Nucleus accumbens (tissue), 56 donors: ENCODE data around the gene RYR2.

Source experiments
- DNase-seq, 56 donors: peaks; one replicate each; lab custom pipeline; 2025; lab: John Stamatoyannopoulos, UW

RYR2 gene

DNA sequence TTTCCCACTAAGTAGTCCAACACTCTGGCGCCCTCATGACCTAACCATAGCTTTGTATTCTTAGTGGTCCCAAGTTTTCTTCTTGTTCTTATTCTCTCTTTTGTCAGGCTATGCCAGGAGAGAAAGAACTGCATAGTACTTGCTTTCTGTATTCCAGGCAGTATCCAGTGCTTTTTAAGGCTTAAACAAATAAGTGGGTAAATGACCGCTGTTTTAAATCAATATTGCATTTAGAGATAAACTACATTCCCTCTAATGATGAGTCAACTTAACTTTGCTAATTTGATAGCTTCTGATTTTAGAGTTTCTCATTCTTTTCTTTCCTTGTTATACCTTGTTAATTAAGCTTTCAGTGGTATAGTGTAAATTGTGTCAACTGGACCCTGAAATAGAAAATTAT, 709.1 kb downstream of the RYR2 start:
- DNase-seq = no peak

DNA sequence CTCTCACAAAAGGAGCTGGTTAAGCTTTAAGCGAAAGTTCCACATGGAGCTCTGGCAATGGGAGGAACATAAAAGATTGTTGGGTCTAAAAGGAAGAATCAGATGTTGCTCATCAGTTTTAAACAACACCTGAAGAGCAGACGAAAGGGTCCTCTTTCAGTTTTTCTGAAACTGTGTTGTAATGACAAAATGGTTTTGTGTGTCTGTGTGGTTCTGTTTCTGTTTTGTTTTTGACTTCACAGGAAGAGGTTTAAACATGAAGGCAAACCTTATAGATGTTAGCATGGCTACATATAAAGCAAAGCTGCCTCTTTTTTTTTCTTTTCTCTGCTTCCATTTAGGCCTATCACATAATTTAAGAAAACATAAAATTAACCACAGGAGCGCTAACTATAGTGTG, 712.6 kb downstream of the RYR2 start:
- DNase-seq = no peak

DNA sequence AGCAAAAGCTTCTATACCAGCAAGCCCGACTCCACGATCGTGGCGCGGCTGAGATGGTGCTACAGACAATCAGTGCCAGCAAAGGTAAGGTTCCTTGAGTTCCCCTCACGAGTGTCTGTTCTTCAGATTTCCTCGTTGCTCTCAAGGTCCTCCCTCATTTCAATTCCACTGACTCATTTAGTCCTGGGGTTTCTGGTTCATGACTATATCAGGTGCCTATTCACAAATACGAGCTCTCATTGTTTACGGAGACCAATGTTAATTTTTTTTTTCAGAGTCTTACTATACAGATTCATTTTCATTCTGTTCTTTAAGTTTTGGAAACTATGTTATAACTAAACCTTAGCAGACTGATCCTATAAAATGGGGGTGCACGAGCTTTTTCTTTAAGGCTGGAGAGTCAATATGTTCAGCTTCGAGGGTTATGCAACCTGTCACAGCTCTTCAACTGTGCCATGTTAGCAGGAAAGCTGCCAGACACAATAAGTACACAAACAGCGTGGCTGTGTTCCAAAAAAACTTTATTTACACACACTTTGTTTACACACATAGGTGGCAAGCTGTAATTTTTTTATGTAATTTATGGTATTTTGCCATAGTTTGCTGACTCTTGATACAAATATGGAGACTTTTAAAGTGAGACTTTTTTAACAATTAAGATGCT, 714.5 kb downstream of the RYR2 start:
- no peak for DNase-seq

DNA sequence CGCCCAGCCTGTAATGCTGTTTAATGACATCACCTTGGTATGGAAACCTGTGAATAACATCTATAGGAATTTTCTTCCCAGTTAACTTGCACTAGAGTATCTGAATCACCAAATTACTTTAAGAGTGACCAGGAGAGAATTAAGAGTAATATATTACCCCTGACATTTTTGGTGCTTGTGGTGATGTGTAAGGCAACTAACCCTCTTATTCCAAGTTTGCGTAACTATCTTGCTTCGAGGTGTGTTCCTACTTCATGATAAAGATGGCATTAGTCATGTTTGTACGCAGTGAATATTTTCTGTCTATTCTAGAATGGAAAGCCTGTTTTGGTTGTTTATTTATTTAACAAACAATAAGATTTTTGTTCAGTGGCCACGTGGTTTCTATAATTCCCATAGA, 717.4 kb downstream of the RYR2 start:
- DNase-seq = no peak

DNA sequence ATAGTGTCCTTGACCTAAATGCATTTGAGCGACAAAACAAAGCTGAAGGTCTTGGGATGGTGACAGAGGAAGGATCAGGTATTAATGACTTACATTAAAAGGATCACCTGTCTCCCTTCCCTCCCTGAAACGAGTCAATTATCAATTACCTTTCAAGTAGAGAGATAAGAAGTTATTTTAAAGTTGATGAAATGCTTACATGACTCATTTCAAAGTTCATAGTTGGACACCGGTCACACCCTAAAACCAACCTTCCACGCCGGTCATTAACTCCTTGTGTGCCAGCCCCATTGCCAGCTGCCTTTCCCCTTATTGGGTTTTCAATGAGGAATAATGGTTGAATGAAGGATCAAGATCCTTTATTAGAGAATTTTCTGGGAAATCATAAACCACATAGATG, 719.0 kb downstream of the RYR2 start:
- no peak for DNase-seq

DNA sequence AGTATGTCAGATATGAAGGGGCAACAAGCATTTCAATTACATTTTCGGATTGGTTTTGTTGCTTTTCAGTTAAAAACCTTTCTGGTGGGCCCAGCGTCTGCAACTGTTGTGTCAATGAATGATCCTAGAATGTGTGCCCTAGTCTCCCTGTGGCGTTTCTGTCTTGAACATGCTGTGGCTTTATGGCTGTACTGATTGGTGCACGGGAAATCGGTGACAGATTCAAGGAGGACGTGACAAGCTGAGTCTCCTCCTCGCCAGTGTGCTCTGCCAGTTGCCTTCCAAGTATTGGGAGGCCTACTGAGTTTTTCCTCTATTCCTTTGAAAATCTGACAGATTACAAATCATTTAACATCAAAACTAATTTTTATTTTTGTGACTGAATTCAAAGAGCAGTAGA, 721.2 kb downstream of the RYR2 start:
- DNase-seq = no peak

DNA sequence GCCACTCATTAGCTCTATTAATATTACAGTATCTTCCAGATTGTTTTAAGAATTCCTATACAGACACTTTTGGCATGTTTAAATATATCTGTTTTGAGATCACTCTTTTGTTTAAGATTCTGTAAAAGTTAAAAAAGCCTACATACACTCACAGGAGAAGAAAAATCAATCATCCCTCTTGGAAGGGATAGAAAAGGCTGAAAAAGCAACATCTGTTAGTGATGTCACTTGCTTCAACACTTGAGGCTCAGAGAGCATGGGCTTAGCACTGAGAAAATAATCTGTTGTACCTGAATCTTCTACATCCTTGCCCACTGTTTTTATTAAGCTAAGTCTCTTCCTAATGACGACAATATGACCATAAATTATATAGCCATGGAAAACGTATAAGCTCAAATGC, 721.8 kb downstream of the RYR2 start:
- no peak for DNase-seq

DNA sequence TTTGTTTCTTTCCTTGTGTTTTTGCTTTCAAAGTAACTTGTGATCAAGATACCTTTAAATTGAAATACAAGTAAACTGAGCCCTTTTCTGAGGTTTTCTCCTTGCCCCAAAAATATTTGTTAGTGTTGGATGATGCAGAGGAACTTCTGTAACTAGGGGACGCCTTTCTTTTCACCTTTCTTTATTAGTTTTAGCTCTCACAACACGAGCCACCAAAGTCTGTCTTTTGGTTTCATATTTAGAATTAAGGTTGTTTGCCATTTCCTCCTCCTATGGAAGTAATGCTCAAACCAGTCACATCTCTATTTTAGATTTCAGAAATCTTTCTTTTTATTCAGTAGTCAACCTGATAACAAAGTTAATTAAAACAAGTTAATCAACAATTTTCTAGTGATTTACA, 727.9 kb downstream of the RYR2 start:
- DNase-seq = no peak

DNA sequence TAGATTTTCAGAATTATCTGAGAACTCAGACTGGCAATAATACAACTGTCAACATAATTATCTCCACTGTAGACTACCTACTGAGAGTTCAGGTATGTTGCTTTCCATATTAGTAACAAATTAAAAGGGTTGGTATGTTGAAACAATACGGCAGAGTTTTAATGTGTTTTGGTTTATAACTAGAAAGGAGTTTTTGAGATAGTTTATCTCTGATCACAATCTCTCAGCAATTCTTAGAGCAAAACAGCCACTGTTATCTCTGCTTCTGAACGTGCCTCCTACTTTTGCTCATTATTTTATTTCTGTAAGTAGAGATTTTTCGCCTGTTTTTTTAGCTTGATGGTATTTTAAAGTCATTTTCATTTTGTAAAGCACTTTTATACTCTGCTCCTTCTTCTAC, 730.0 kb downstream of the RYR2 start:
- DNase-seq = no peak

DNA sequence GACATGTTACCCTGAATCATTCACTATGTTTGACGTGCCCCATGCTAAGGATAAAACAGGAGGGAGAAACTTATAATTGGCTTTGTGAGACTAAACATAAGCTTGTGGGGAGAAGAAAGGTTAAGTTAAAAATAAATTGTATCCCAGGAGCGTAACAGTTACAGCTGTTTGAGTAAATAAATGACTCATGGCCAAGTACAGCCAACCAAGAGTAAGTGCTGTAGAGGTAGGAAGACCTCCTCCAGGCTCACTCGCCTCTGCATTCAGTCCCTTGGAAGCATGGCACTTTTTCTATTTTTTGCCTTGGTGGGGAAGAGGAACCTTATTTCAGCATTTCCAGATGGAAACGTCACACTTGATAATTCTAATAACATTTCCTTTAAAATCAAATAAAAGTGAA, 732.3 kb downstream of the RYR2 start:
- DNase-seq = no peak

DNA sequence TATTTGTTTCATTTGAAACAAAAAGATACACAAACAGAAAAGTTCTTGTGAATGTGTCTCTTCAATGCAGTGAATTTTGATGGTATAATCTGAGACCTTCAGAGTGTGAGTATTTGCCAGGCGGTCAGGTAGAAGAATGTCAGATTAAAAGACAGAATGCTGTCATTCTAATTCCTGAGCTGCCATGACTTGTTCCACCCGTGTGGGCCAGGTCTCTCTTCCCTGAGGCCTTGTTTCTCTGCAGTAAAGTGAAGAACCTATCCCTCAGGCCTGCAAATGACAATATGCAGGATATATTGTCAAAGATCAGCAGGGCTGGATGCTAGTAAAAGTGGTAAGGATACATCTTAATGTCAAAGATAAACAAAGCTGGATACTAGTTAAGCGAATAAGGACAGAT, 737.4 kb downstream of the RYR2 start:
- no peak for DNase-seq

DNA sequence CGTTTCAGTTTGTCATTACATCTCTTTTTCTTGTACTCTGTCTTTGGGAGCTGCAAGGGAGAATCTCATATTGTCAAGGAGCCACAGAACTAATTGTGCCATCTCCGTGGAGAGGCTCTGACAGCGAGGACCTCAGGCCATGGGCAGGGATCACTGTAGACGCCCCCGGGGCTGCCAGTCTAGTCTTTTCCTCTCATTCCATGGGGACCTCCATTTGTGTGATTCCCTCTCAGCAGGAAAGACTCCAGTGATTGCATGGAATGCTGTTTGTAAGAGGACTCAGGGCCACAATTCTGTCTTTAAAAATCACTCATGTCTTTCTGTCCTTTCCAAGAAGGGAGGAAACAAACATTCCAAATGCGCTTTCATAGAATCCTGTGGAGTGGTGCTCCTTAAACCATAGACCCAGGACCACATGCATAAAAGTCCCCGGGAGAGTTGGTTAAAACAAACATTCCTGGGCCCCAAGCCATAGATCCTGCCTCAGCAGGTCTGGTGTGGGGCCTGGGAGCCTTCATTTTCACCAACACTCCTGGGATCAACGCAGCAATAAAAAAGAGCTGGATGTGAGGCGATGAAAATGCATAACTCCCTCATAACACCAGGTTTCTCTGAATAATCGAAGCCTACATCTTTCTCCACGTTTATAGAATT, 744.2 kb downstream of the RYR2 start:
- no peak for DNase-seq

DNA sequence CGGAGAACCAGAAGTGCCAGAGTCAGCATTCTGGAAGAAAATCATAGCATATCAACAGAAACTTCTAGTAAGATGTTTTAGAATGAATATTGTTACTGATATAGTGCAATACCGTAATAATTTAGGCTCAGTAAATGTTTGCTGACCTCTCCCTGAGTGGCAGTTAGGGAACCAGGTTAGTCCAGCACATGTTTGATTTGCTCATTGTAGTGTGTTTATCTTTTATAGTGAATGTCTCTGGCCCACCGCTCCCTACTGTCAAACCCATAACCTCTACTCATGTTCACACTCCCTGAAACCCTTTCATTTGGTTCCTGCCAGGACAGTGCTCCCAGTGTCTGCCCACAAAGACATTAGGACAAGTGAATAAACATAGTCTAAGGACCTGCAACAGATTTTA, 746.1 kb downstream of the RYR2 start:
- no peak for DNase-seq

DNA sequence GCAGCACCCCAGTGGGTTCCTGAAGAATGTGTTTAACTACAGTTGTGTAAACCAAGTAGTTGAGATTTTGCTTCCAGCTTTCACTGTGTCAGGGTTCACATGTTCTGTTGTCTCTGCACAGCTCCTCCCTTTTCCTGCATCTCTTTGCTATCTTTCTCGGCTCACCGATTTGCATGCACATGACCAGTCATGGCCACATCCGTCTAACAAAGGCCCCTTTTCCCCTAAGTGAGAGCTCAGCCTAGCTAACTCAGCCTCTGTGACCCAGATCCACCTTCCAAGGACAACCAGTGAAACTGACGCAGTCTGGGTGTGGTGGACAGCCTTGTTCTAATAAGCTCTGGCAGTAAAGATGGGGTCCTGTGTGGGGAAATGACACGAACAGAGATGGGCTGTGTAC, 747.6 kb downstream of the RYR2 start:
- no peak for DNase-seq

DNA sequence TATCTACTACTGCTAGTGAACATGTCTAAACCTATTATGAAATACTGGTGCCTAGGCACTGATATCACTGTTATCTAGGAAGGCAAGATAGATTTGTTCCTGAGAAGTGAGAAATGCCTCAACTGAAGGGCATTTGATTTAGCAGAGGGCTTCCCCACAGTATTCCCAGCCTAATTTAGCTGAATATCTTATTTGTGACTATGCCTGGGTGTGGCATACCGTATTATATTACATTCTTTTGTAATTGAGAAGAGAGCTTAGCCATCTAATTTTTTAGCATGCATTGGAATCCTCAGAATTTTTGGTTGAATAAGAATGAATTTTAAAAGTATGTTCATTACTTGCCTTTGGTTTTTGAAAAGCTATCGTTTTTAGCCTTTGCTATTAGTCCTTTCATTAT, 749.6 kb downstream of the RYR2 start:
- no peak for DNase-seq

DNA sequence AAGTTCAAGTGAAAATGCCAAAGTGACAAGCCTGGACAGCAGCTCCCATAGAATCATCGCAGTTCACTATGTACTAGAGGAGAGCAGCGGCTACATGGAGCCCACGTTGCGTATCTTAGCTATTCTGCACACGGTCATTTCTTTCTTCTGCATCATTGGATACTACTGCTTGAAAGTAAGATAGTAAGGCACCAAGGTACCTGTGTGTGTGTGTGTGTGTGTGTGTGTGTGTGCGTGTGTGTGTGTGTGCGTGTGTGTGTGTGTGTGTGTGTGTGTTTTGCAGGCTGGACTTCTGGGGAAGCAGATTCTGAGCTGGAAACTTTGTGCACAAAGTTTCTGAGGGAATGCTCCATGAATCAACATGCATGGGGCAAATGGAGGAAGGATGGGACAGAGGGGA, 750.2 kb downstream of the RYR2 start:
- no peak for DNase-seq

DNA sequence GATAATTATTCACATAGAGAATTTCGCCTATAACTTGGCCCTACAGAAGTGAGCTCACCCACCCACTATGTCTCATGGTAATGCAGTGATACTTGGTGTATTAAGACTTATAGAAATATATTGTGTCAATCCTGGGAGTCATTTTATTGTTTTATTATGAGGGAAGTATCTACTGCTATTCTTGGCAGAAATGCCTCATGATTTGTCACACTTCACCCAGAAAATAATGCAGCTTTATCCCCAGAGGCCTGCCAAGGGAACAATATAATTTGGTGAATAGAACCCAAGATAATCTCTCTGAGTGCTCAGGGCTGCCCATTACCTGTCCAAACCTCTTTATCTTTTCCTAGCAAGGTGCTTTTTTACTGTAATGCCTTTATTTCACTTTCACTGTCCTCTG, 750.7 kb downstream of the RYR2 start:
- DNase-seq = no peak

DNA sequence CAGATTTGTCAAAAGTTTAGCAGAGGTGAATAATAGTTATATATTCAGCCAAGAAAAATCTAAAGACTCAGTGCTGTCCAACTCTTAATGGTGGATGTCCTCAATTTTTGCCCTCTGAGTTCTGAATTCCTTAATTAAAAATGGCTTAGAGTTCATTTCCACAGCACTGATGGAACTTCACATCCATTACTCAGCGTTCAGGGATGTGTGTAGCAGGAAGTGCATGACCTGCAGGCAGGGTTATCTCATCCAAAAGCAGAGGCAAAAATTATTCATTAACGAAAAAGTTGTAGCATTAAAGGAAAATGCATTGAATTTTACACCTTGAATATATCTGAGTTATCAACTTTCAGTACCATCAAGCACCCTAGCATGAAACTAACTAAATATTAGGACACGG, 752.1 kb downstream of the RYR2 start:
- no peak for DNase-seq

DNA sequence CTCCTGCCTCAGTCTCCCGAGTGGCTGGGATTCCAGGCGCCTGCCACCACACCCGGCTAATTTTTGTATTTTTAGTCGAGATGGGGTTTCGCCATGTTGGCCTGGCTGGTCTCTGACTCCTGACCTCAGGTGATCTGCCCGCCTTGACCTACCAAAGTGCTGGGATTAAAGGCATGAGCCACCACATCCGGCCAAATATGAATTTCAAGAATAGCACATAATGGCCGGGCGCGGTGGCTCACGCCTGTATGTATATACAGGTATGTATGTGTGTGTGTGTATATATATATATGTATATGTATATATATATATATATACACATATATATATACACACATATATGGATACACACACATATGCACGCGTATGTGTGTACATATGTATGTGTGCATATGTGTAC, 753.6 kb downstream of the RYR2 start:
- DNase-seq = no peak

DNA sequence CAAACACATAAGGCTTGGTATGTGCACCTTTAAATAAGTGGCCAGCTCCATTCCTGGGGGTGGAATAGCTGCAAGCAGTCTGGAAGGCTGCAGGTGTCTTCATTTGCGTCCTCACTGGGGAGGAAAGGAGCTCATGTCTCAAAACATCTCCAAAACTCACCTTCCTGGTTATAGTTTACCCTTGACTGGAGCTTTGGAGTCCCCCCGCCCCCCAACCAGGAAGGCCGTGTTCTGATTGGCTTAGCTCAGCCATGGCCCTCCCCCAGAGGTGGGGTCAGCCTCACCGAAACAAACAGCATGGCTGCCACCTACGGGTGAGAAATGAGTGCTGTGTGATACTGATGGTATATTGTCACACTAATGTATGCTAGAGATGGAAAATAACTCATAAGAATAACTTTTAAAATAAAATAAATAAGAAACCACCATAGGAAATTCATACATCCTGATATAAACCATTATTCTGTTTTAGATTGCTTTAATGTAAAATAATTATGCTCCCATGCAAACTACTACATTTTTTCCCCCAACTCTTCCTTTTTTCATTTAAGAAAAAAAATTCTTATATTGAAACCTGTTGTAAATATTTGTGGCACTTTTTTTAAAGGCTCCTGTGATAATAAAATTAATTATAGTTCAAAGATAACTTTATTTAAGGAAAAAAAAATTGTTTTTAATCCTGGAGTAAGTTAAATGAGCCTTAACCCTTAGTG, 757.9 kb downstream of the RYR2 start:
- DNase-seq = peak in 18 of 56 donors; percentile 1 to 43 (median 10)

DNA sequence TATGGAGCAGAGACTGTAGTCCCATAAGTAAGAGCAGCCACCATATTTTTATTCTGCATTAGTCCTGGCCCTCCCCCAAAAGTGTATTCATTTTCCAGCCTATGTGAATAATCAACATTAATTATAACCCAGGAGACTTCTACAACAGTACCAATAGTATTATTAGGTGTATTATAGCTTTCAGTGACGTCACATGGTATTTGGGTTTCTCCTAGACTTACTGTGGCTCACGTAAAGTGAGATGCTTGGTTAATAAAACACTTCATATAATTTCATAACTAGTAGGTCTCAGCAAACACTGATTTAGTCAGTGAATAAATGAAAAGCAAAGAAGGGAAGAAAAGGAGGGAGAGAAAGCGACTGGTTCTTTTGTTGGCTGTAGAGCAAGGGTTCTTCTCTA, 762.5 kb downstream of the RYR2 start:
- DNase-seq = no peak

DNA sequence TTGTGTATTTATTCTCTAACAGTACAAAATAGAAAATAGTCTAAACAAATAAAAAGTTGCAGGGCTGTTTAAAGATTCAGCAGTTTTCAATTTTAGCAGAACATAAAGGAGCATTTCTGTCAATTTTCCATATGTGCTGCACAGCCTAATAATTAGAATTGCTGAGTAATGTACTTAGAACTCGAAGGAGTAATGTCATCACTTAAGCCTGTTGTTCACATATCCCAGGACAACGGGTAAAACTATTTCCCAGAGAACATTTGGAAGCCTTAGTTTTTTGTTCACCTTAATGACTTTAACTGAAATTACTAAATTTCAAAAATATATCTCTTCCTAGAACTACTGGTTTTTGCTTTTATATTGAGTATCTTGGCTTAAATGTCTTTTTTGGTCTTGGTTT, 767.1 kb downstream of the RYR2 start:
- DNase-seq = no peak
